HepG2 (cell line): ENCODE data around the gene ARMH1. TPM values are rescaled to one million over a fixed set of nuclear protein-coding genes. Genes with fewer than 3 reads are reported as not detected.

ENCODE experiments used
- AKNA ChIP-seq: sonication (generic); formaldehyde crosslinking; IDR thresholded peaks from 2 replicates; pipeline ENCODE4 v1.4.0; 2020; ENCODE audit warnings: missing genetic modification reagents, borderline replicate concordance
- CCAR2 ChIP-seq: fragments of 200-400 bp; formaldehyde crosslinking; optimal IDR thresholded peaks from 2 replicates; pipeline ENCODE3; 2018; ENCODE audit warnings: low read depth, mild to moderate bottlenecking, low read length, moderate library complexity
- FOSL2 ChIP-seq: sonication (generic); formaldehyde crosslinking; IDR thresholded peaks from 2 replicates; pipeline ENCODE4 v1.4.0; 2020; ENCODE audit warnings: missing genetic modification reagents
- FOXP4 ChIP-seq: sonication (generic); formaldehyde crosslinking; IDR thresholded peaks from 2 replicates; pipeline ENCODE4 v1.4.0; 2020; ENCODE audit warnings: missing genetic modification reagents
- IRF1 ChIP-seq: sonication (generic); formaldehyde crosslinking; IDR thresholded peaks from 2 replicates; pipeline ENCODE4 v1.4.0; 2020; ENCODE audit warnings: low read depth, mild to moderate bottlenecking, missing genetic modification reagents
- MTA3 ChIP-seq: sonication (generic); formaldehyde crosslinking; IDR thresholded peaks from 2 replicates; pipeline ENCODE4 v1.4.0; 2020; ENCODE audit warnings: missing genetic modification reagents
- NCOA1 ChIP-seq: sonication (generic); formaldehyde crosslinking; IDR thresholded peaks from 2 replicates; pipeline ENCODE4 v1.9.0; 2021; ENCODE audit warnings: missing genetic modification reagents
- NFKB2 ChIP-seq: sonication (generic); formaldehyde crosslinking; IDR thresholded peaks from 2 replicates; pipeline ENCODE4 v1.4.0; 2020; ENCODE audit warnings: missing genetic modification reagents, borderline replicate concordance
- PTBP1 ChIP-seq: fragments of 200-400 bp; formaldehyde crosslinking; IDR thresholded peaks from 2 replicates; pipeline ENCODE4 v1.6.1; 2018; ENCODE audit warnings: low read length, low read depth; ENCODE audit not compliant: poor library complexity, severe bottlenecking
- REPIN1 ChIP-seq: sonication (generic); formaldehyde crosslinking; IDR thresholded peaks from 2 replicates; pipeline ENCODE4 v1.8.0; 2022; ENCODE audit warnings: missing genetic modification reagents, low read depth, mild to moderate bottlenecking, borderline replicate concordance
- ZC3H13 ChIP-seq: sonication (generic); formaldehyde crosslinking; IDR thresholded peaks from 2 replicates; pipeline ENCODE4 v1.8.1; 2023; ENCODE audit warnings: mild to moderate bottlenecking, missing genetic modification reagents, moderate library complexity
- ZNF207 ChIP-seq: fragments of 450-650 bp; IDR thresholded peaks from 2 replicates; pipeline ENCODE4 v1.6.1; 2016; ENCODE audit warnings: antibody characterized with exemption, borderline replicate concordance
- ZNF552 ChIP-seq: sonication (generic); formaldehyde crosslinking; IDR thresholded peaks from 2 replicates; pipeline ENCODE4 v1.9.0; 2022; ENCODE audit warnings: missing genetic modification reagents, mild to moderate bottlenecking, borderline replicate concordance
- ZNF619 ChIP-seq: sonication (generic); formaldehyde crosslinking; IDR thresholded peaks from 2 replicates; pipeline ENCODE4 v1.4.0; 2020; ENCODE audit warnings: mild to moderate bottlenecking, missing genetic modification reagents
- ZSCAN25 ChIP-seq: sonication (generic); formaldehyde crosslinking; IDR thresholded peaks from 2 replicates; pipeline ENCODE4 v1.8.0; 2022; ENCODE audit warnings: mild to moderate bottlenecking, missing genetic modification reagents
- polyA plus RNA-seq, 8 experiments: library from polyadenylated mRNA; depleted of rRNA in 3 of 8; stranded (reverse) in 7 of 8; unstranded in 1 of 8; fragments of >200 nt; fragmentation: Illumina TruSeq in 4 of 8; extraction: Trizol in 4 of 8; gene quantifications; 2 replicates each; pipeline versions ENCODE4 v1.2.1 to v1.2.3, GENCODE V29; 2011 to 2016; ENCODE audit warnings: low read depth in 4 of 8, missing spikeins in 1 of 8, mixed read lengths in 1 of 8; ENCODE audit not compliant: insufficient read depth in 1 of 8
- total RNA-seq, 5 experiments: library from RNA; depleted of rRNA; stranded (reverse); fragments of >200 nt; fragmentation: Illumina TruSeq; extraction: Trizol; gene quantifications; 2 replicates each; pipeline ENCODE4 v1.2.3, GENCODE V29; 2016; ENCODE audit warnings: low read depth in 1 of 5
- TF ChIP-seq, protein P1 (sequence below): sonication (generic); formaldehyde crosslinking; IDR thresholded peaks from 2 replicates; pipeline ENCODE4 v1.4.0; 2020; ENCODE audit warnings: missing genetic modification reagents
- TF ChIP-seq, protein P2 (sequence below): sonication (generic); formaldehyde crosslinking; IDR thresholded peaks from 2 replicates; pipeline ENCODE4 v1.4.0; 2020; ENCODE audit warnings: missing genetic modification reagents, mild to moderate bottlenecking, borderline replicate concordance

The ARMH1 gene
- total and polyA plus RNA-seq, 2 of the 13 experiments (the other 11 are each of a cell fraction or from before 2014, with no cell fraction given): 0.69 TPM; not detected in 1

- TF ChIP-seq ZNF619 (CRISPR knock-in tag) (no peak), FOSL2 (peak; percentile 95), ZC3H13 (CRISPR knock-in tag) (no peak), ZNF552 (CRISPR knock-in tag) (no peak; the same call in 1 of the 2 replicates), REPIN1 (CRISPR knock-in tag) (no peak; the same call in 1 of the 2 replicates), ZSCAN25 (CRISPR knock-in tag) (no peak; the same call in 1 of the 2 replicates), MTA3 (no peak), NFKB2 (no peak), PTBP1 (no peak), IRF1 (no peak), CCAR2 (no peak), AKNA (CRISPR knock-in tag) (no peak), NCOA1 (CRISPR knock-in tag) (no peak), ZNF207 (no peak), FOXP4 (CRISPR knock-in tag) (peak; percentile 20)
- TF ChIP-seq, protein P1, sequence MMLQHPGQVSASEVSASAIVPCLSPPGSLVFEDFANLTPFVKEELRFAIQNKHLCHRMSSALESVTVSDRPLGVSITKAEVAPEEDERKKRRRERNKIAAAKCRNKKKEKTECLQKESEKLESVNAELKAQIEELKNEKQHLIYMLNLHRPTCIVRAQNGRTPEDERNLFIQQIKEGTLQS (CRISPR knock-in tag): no peak; the same call in none of the 2 replicates
- TF ChIP-seq, protein P2, sequence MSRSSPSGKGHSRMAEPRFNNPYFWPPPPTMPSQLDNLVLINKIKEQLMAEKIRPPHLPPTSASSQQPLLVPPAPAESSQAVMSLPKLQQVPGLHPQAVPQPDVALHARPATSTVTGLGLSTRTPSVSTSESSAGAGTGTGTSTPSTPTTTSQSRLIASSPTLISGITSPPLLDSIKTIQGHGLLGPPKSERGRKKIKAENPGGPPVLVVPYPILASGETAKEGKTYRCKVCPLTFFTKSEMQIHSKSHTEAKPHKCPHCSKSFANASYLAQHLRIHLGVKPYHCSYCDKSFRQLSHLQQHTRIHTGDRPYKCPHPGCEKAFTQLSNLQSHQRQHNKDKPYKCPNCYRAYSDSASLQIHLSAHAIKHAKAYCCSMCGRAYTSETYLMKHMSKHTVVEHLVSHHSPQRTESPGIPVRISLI: no peak; the same call in 1 of the 2 replicates
Observed at GRCh38 chr1:44730741-44731512, 56.4 kb downstream of the ARMH1 start, which contains the start of gene RNU5D-1 (continued).
